ENCODE results near the gene CRYBG2. TPM values are rescaled to one million over a fixed set of nuclear protein-coding genes. Genes with fewer than 3 reads are reported as not detected.
"Not testable (repeated sequence)": the region's sequence is repeated elsewhere in the genome, so short reads cannot be mapped to it uniquely, and the experiment has no call there.

Gene CRYBG2
- total RNA-seq, 2 experiments from 2014 or later, result 4.5 to 6.4 TPM

DNA sequence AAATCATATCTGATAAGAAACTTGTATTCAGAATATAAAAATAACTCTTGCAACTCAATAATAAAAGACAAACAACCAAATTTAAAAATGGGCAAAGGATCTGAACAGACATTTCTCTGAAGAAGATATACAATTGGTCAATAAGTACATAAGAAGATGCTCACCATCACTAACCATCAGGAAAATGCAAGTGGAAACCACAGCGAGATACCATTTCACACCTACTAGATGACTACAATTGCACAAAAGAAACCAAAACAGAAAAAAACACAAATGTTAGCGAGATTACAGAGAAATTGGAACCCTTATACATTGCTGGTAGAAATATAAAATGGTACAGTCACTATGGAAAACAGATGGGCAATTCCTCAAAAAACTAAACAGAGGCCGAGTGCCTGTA is 30.1 kb upstream of the CRYBG2 start:
- intact Hi-C loops (cut with micrococcal nuclease), result no loop called here
- TF ChIP-seq CTCF (IDR thresholded peaks at IDR 0.05), result no peak
- Mint-ChIP-seq H3K27me3 (no peaks in the 10 kb centered on the region), H3K9me3 (no peaks in the 10 kb centered on the region), H3K27ac (no peak overlapping the region), H3K4me3 (peak overlapping the region; percentile 1), H3K4me1 (ENCODE audit: low read depth) (peaks cover 39% of the 10 kb centered on the region), H3K36me3 (ENCODE audit: low read depth) (no peaks in the 10 kb centered on the region)
- ChIA-PET POLR2A (no interaction called here), CTCF (no interaction called here)
- ATAC-seq (peak; percentile 35), DNase-seq (no peak)

- DNase-seq, result no peak
- ChIA-PET POLR2A (interaction anchor here (0.8 to 2.6 kb wide), 7 partner anchors 9 to 101 kb away, joined by 3 to 13 read pairs (median 5); no protein-coding TSS in a partner anchor), CTCF (interaction anchor here (1.1 to 4.4 kb wide), 12 partner anchors 12 to 102 kb away, joined by 3 to 39 read pairs (median 8); partner anchors contain the start of gene CD52)
- no peak overlapping the region for H3K27ac Mint-ChIP-seq
- no peaks in the 10 kb centered on the region for H3K36me3 Mint-ChIP-seq (ENCODE audit: low read depth)
- H3K27me3 Mint-ChIP-seq, result no peaks in the 10 kb centered on the region
- H3K4me3 Mint-ChIP-seq, result no peak overlapping the region
- no peak for ATAC-seq
- TF ChIP-seq CTCF (IDR thresholded peaks at IDR 0.05), result no peak
- intact Hi-C loops (cut with micrococcal nuclease), result no loop called here
- peaks cover 7% of the 10 kb centered on the region for H3K9me3 Mint-ChIP-seq
- peaks cover 54% of the 10 kb centered on the region for H3K4me1 Mint-ChIP-seq (ENCODE audit: low read depth)
These were observed 24.9 kb upstream of the CRYBG2 start for GRCh38 chr1:26378879-26379251.

GRCh38 chr1:26378088-26378878 is 24.4 kb upstream of the CRYBG2 start:
- peaks cover 59% of the 10 kb centered on the region for H3K4me1 Mint-ChIP-seq (ENCODE audit: low read depth)
- intact Hi-C loops (cut with micrococcal nuclease), result no loop called here
- peak overlapping the region; percentile 33 for H3K4me3 Mint-ChIP-seq
- ATAC-seq, result peak; percentile 96
- DNase-seq, result peak; percentile 91
- peaks cover 7% of the 10 kb centered on the region for H3K9me3 Mint-ChIP-seq
- H3K27me3 Mint-ChIP-seq, result no peaks in the 10 kb centered on the region
- peak overlapping the region; percentile 82 for H3K27ac Mint-ChIP-seq
- ChIA-PET POLR2A (interaction anchor here (0.6 to 2.6 kb wide), 12 partner anchors 9 to 261 kb away, joined by 3 to 13 read pairs (median 4); partner anchors contain the start of gene DHDDS), CTCF (interaction anchor here (1.1 to 4.4 kb wide), 15 partner anchors 9 to 208 kb away, joined by 3 to 39 read pairs (median 6); partner anchors contain the start of gene CD52)
- no peaks in the 10 kb centered on the region for H3K36me3 Mint-ChIP-seq (ENCODE audit: low read depth)
- TF ChIP-seq CTCF (IDR thresholded peaks at IDR 0.05), result no peak

- no peak for TF ChIP-seq CTCF (IDR thresholded peaks at IDR 0.05)
- no peak overlapping the region for H3K27ac Mint-ChIP-seq
- ATAC-seq (no peak), DNase-seq (no peak)
- H3K9me3 Mint-ChIP-seq, result peaks cover 7% of the 10 kb centered on the region
- peaks cover 74% of the 10 kb centered on the region for H3K4me1 Mint-ChIP-seq (ENCODE audit: low read depth)
- intact Hi-C loops (cut with micrococcal nuclease), result no loop called here
- CTCF ChIA-PET, result interaction anchor here (1.2 to 4.3 kb wide), 3 partner anchors 12 to 100 kb away, joined by 3 to 53 read pairs (median 39); no protein-coding TSS in a partner anchor
- POLR2A ChIA-PET, result interaction anchor here (0.9 to 1.5 kb wide), 4 partner anchors 11 to 19 kb away, joined by 3 to 4 read pairs (median 4); no protein-coding TSS in a partner anchor
- H3K27me3 Mint-ChIP-seq, result no peaks in the 10 kb centered on the region
- no peak overlapping the region for H3K4me3 Mint-ChIP-seq
- H3K36me3 Mint-ChIP-seq (ENCODE audit: low read depth), result peaks cover 1% of the 10 kb centered on the region
These were observed 22.1 kb upstream of the CRYBG2 start for GRCh38 chr1:26376050-26376449.

DNA sequence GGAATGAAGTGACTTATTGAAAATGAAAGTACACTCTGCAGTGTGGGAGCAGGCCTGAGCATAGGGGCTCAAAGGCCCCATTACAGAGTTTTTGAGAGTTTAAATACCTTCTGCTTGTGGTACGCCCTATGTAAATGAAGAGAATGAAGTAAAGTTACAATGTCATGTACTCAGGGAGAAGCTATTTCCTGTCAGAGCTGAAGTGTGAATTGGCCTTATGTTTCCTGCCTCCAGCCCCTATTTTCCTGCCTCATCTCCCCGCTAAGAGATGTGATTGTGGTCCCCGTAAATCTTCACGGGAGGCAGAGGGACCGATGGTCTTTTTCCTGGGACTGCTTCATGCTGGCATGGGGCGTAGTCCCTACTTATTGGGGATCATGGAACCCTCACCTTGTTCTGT is 21.2 kb upstream of the CRYBG2 start:
- no peak for ATAC-seq
- Mint-ChIP-seq H3K9me3 (peaks cover 7% of the 10 kb centered on the region), H3K27ac (peak overlapping the region; percentile 68), H3K4me3 (no peak overlapping the region), H3K27me3 (no peaks in the 10 kb centered on the region), H3K4me1 (ENCODE audit: low read depth) (peaks cover 83% of the 10 kb centered on the region), H3K36me3 (ENCODE audit: low read depth) (peaks cover 5% of the 10 kb centered on the region)
- intact Hi-C loops (cut with micrococcal nuclease), result no loop called here
- POLR2A ChIA-PET, result interaction anchor here (0.6 to 1.3 kb wide), 5 partner anchors 20 to 104 kb away, joined by 3 to 6 read pairs (median 3); partner anchors contain the start of gene SH3BGRL3
- no peak for TF ChIP-seq CTCF (IDR thresholded peaks at IDR 0.05)
- no peak for DNase-seq
- CTCF ChIA-PET, result interaction anchor here (1.2 to 4.3 kb wide), 7 partner anchors 12 to 53 kb away, joined by 4 to 53 read pairs (median 12); no protein-coding TSS in a partner anchor

- ATAC-seq; H3K36me3 Mint-ChIP-seq (ENCODE audit: low read depth); H3K9me3 Mint-ChIP-seq; H3K27me3 Mint-ChIP-seq: not testable (repeated sequence)
- DNase-seq, result peak; percentile 66
- CTCF ChIA-PET, result interaction anchor here (1.2 to 4.3 kb wide), 8 partner anchors 11 to 53 kb away, joined by 4 to 53 read pairs (median 9); no protein-coding TSS in a partner anchor
- Mint-ChIP-seq H3K27ac (peak overlapping the region; percentile 68), H3K4me1 (ENCODE audit: low read depth) (peaks cover 86% of the 10 kb centered on the region), H3K4me3 (peak overlapping the region; percentile 29)
- intact Hi-C loops (cut with micrococcal nuclease), result loop anchor here (5.0 kb wide), 1 partner anchor 57 kb away; the partner anchor contains the start of gene CD52
- POLR2A ChIA-PET, result interaction anchor here (0.6 to 1.3 kb wide), 3 partner anchors 33 to 104 kb away, joined by 3 to 6 read pairs (median 3); partner anchors contain the start of gene SH3BGRL3
These were observed 20.4 kb upstream of the CRYBG2 start for GRCh38 chr1:26374361-26374760.
